Right cardiac atrium (tissue), 5 donors: Measurements from ENCODE around the gene PIPOX. TPM values are rescaled to one million over a fixed set of nuclear protein-coding genes. Genes with fewer than 3 reads are reported as not detected.

Source experiments
- ATAC-seq, 2 donors: fragments of 200-7000 bp; cut with Tn5 transposase; one replicate each; pipeline versions ENCODE4 v1.8.0 to v1.9.1; 2020; ENCODE audit warnings: moderate library complexity in 2 of 2, mild to moderate bottlenecking in 1 of 2
- DNase-seq, 3 donors: peaks; one replicate each; pipeline ENCODE4 v3.0.0-alpha.2; 2020
- H3K27ac ChIP-seq: one replicate; pipeline ENCODE4 v1.5.1; 2013; ENCODE audit warnings: mild to moderate bottlenecking, low read length, control low read depth, moderate library complexity
- H3K27me3 ChIP-seq: one replicate; pipeline ENCODE4 v1.6.1; 2013; ENCODE audit not compliant: control insufficient read depth, insufficient read depth
- H3K4me1 ChIP-seq: one replicate; pipeline ENCODE4 v1.6.1; 2013; ENCODE audit warnings: low read length; ENCODE audit not compliant: control insufficient read depth, insufficient read depth
- H3K4me3 ChIP-seq: one replicate; pipeline ENCODE4 v1.5.1; 2013; ENCODE audit warnings: low read length, control low read depth
- H3K9me3 ChIP-seq: one replicate; pipeline ENCODE4 v1.6.1; 2013; ENCODE audit warnings: low read length; ENCODE audit not compliant: control insufficient read depth
- WGBS: extraction: QIAGEN DNeasy Blood & Tissue Kit; methylation state at CpG from one replicate; pipeline ENCODE4 v1.1.7; 2013; 5-methylcytosine and 5-hydroxymethylcytosine counted together
- intact Hi-C, 4 donors: fragments of 100-400 bp; cut with DNase I; formaldehyde crosslinking; loops; one replicate each; pipeline versions ENCODE4 v1.11.0 to v1.14.0; 2022 to 2023
- polyA plus RNA-seq: library from polyadenylated mRNA; stranded (reverse); fragments of 200-250 nt; gene quantifications from one replicate; pipeline ENCODE4 v1.2.3, GENCODE V29; 2013
- total RNA-seq, 4 donors: library from RNA; stranded (reverse); fragmentation: NEBNext Ultra II Directional; extraction: Animal tissue kit (Norgen Biotek cat#: 25700); gene quantifications; one replicate each; pipeline ENCODE4 v1.2.1, GENCODE V29; 2021
- donor health status: healthy with polysubstance abuse.
- donor health status: DM: no; HTN: yes; CAD: no.
- donor health status: DM: no; HTN: no; CAD: no.
- donor health status: DM: no; HTN: yes; CAD: no; lungs with severe emphysema.
- donor health status: DM: yes; HTN: yes; CAD: no.

The PIPOX gene
- total and polyA plus RNA-seq, 5 donors = 0.45 to 1.4 (median 0.58) TPM

DNA sequence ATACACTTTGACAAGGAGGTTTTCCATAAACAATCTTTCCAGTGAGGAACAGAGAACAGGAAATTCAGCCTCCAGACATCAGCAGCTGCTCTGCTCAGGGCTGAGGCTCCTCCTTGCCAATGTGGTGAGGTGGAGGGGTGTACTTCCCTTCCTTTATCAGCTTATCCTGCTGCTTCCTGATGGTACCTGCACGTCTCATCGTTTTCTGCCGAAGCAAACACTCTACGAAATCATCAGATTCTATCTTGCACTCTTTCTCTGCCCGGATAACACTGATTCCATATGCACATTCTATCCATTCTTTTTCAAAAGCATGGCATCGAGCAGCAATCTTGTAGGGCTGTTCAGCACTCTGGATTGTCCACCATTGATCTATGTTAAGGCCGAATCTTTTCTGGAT lies 21.7 kb upstream of the PIPOX start:
- intact Hi-C loops = no loop called here
- Histone ChIP-seq H3K4me1 (no peaks in the 10 kb centered on the region), H3K27ac (no peak overlapping the region), H3K4me3 (no peak overlapping the region), H3K9me3 (no peaks in the 10 kb centered on the region), H3K27me3 (no peaks in the 10 kb centered on the region)
- DNase-seq (no peak), ATAC-seq (no peak)
- 53% methylated on average over 7 of the region's 7 CpGs for WGBS

DNA sequence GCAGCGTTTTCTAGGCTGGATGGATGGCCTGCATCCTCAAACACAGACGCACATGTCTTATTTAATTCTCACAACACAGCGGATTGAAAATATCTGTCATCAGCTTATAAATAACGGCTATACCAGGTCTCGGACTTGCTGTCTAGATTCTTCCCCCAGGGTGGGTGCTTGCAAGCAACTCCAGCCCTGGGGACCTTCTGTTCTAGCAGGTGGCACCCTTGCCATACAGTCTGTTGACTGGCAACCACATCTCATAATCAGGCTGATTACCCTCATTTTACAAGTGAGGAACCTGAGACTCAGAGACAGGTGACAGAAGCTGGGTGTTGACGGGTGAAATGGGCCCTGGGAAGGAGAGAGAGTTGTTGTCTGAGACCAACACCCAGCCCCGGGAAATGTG lies 20.9 kb upstream of the PIPOX start:
- no peaks in the 10 kb centered on the region for H3K27me3 ChIP-seq
- intact Hi-C loops = no loop called here

DNA sequence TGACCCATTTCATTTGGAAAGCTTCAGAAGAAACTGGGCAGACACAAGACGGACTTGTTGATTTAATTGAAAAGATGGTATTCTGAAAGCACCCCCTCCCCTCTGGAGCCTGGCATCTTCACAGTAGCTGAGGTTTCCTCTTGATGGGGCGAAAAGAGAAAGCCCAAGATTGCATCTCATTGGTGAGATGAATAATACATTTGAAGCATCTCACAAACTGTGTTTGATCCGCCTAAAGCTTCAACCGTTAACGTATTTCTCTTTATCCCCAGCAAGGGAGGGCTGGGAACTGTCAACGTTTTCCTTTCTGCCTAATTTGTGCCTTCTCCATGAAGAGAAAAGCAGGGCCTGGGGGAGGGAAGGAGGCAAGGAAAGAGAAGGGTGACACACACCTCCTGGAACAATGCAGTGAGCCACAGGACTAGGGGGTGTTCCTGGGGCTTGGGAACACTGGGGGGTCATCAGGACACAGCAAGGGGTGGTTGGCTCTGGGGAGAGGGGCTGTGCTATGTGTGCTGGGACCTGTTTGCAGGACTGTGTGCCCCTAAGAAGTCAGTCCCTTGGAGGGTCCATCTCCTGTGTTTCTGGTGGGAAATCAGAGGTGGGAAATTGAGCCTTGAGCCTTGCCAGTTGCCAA lies 18.5 kb upstream of the PIPOX start:
- Histone ChIP-seq H3K4me3 (no peak overlapping the region), H3K9me3 (no peaks in the 10 kb centered on the region), H3K4me1 (no peaks in the 10 kb centered on the region), H3K27me3 (no peaks in the 10 kb centered on the region), H3K27ac (no peak overlapping the region)
- DNase-seq = no peak
- ATAC-seq = no peak
- WGBS = 74% methylated on average over 6 of the region's 6 CpGs
- intact Hi-C loops = no loop called here

More for the DNA sequence above, 20.9 kb upstream of the PIPOX start:
- no peak for DNase-seq
- Histone ChIP-seq H3K27ac (no peak overlapping the region), H3K4me3 (no peak overlapping the region), H3K4me1 (no peaks in the 10 kb centered on the region), H3K9me3 (no peaks in the 10 kb centered on the region)
- 65% methylated on average over 7 of the region's 7 CpGs for WGBS
- no peak for ATAC-seq

DNA sequence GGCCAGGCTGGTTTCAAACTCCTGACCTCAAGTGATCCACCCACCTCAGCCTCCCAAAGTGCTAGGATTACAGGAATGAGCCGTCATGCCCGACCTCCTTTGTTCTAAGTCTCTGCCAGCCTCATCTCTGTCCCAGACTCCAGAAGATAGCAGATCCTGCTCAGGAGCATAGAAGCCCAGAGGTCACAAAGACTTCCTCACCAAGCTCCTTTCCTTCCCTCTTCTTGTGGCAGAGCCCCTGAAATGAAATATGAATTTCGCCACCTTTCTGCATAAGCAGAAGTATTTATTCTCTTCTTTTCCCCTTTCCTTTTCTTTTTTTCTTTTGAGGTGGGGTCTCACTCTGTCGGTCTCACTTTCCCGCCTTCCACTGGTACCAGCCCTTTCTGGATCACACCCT lies 11.5 kb upstream of the PIPOX start:
- Histone ChIP-seq H3K4me3 (no peak overlapping the region), H3K27me3 (peaks cover 3% of the 10 kb centered on the region), H3K9me3 (peaks cover 2% of the 10 kb centered on the region), H3K4me1 (no peaks in the 10 kb centered on the region), H3K27ac (no peak overlapping the region)
- intact Hi-C loops = no loop called here
- WGBS = 43% methylated on average over 5 of the region's 5 CpGs
- ATAC-seq (no peak), DNase-seq (no peak)

DNA sequence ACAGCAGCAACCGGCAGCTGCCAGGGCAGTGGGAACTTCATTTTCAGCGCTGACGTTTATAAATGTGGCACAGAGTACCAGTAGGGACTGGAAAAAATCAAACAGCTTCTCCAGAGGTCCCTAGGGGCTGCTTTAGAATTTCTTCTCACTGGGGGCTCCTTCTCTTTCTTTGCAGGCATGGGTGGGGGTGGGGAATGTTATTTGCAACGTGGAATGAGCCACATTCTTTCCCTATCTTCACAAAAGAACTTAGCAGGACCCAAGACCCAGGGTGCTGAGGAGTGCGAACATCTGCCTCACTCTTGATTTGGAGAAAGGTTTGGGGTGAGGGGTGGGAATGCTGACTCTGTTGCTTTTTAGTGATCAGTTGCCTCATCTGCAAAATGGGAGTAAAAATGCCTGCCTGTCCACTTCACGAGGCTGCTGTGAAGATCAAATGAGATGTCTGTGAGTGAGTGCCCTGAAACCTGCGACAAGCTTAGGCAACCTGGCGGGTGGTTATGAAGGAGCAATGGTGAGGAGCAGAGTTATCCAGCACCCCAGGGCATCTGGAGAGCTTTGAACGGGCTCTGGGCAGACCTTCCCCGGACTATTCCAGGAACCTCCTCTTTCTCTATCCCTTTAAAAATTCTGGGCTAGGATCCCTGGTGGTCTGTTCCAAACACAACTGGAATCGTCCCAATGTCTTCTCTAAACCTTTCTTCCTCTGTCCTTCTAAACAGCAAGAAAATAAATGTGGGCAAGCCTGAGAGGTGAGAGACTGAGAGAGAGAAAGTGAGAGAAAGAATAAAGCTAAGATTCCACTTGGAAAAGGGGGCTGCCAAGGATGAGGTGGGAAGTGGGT lies 10.7 kb upstream of the PIPOX start:
- no peak for DNase-seq
- Histone ChIP-seq H3K4me3 (no peak overlapping the region), H3K27ac (no peak overlapping the region), H3K9me3 (peaks cover 2% of the 10 kb centered on the region), H3K4me1 (no peaks in the 10 kb centered on the region), H3K27me3 (peaks cover 3% of the 10 kb centered on the region)
- no peak for ATAC-seq
- 31% methylated on average over 11 of the region's 11 CpGs for WGBS
- intact Hi-C loops = no loop called here

DNA sequence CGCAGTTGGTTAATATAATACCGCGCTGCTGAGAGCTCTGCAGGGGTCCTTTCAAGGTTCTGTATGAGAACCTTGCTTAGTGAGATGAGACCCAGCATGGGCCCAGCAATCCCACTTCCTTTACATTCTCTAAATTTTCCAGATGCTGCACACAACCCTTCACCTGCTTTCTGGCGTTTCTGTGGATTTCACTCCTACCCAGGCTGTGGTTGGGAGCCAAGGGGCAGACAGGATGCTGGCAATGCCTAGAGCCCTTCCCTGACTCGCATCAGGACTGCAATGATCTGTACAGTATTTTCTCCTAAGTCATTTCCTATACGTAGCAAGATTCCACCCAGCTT lies 10.1 kb upstream of the PIPOX start:
- WGBS = 28% methylated on average over 6 of the region's 6 CpGs
- Histone ChIP-seq H3K9me3 (peaks cover 2% of the 10 kb centered on the region), H3K4me3 (no peak overlapping the region), H3K27me3 (peaks cover 3% of the 10 kb centered on the region), H3K27ac (no peak overlapping the region), H3K4me1 (no peaks in the 10 kb centered on the region)
- DNase-seq (no peak), ATAC-seq (no peak)
- intact Hi-C loops = no loop called here

DNA sequence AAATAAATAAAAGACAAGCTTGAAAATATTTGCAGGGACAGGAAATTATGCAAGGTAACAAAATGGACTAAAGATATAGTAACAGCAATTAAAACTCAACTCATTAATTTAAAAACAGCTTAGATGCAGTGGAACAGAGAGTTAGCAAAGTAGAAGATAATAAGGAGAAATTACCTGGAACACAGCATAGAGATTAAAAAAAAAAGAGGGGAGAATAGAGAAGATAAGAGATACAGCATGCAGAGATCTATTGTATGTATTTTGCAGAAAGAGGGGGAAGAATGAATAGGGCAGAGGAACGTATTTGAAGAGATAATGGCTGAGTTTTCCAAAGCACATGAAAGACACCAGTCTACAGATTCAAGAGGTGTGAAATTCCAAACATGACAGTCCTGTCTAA lies 8.4 kb upstream of the PIPOX start:
- Histone ChIP-seq H3K9me3 (peaks cover 2% of the 10 kb centered on the region), H3K4me3 (no peak overlapping the region), H3K27ac (no peak overlapping the region), H3K4me1 (no peaks in the 10 kb centered on the region), H3K27me3 (peaks cover 3% of the 10 kb centered on the region)
- 39% methylated on average over 1 of the region's 1 CpG for WGBS
- DNase-seq (no peak), ATAC-seq (no peak)
- intact Hi-C loops = no loop called here

DNA sequence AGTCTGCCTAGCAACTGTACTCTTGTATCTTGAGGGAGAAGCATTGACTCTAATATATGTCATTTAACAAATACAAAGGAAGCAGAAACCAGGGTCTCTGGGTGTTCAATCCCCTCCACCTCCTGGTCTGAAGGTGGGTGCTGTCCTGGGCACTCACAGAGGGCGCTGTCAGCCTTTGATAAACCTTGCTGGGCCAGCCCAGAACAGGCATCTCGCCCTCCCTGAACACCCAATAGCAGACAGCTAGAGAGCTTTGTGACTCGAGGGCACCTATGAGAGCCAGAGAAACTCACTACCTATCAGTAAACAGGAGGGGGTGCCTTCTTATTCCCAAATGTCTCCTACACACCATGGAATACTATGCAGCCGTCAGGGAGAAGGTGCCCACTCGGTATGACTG lies 6.4 kb upstream of the PIPOX start:
- peaks cover 3% of the 10 kb centered on the region for H3K27me3 ChIP-seq
- ATAC-seq = no peak
- DNase-seq = no peak
- intact Hi-C loops = no loop called here
- no peaks in the 10 kb centered on the region for H3K4me1 ChIP-seq
- peaks cover 2% of the 10 kb centered on the region for H3K9me3 ChIP-seq
- WGBS = 85% methylated on average over 5 of the region's 5 CpGs
- H3K4me3 ChIP-seq = no peak overlapping the region
- H3K27ac ChIP-seq = no peak overlapping the region

DNA sequence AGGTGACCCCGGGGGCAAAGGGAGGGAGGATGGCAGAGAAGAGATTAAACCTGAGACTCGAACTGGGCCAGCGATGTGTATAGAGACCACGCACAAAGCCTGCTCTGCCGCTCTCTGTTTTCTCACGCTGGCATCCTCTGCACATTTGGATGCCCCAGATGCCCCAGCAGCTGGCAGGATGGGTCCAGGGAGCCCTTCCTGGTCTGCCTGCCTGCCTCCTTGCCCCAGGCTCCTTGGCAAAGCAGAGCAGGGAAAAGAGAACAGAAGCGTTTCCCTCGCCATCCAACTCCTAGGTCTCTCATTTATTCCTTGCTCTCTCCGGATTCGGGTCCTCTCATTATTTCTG lies 5.2 kb upstream of the PIPOX start:
- H3K4me3 ChIP-seq = no peak overlapping the region
- peaks cover 2% of the 10 kb centered on the region for H3K9me3 ChIP-seq
- peaks cover 3% of the 10 kb centered on the region for H3K27me3 ChIP-seq
- H3K4me1 ChIP-seq = no peaks in the 10 kb centered on the region
- DNase-seq = no peak
- H3K27ac ChIP-seq = no peak overlapping the region
- intact Hi-C loops = no loop called here
- 72% methylated on average over 10 of the region's 10 CpGs for WGBS
- no peak for ATAC-seq

DNA sequence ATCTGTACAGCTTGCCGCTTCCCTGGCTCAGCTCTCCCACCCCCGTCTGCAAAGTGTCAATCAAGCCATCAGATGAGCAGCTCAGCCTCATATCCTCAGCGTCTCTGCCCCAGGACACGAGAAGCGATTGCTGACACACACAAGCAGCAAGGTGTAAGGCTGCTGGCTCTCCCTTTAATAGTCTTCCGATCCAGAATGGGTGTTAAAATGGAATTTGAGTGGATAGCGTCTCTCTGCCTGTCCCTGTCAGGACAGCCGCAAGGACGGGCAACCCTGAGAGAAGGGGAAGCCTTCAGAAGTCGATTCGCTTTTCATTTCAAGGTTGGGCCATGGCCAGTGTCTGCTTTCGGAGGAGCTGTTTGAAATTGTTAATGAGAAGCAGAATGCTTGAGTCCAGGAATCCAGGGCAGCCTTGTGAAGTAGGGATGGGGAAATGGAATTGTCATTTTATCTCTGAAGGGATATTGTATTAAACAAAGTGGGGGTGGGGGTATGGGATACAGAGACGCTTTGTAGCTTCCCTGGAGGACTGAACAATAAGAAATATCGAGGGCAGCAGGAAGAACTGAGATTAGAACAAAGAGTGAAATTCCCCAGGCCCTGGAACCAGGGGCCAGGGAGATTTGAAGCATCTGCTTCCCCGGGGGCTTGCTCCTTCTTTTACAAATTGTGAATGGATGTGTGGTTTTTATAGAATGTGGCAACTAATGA lies 4.7 kb upstream of the PIPOX start:
- WGBS = 19% methylated on average over 15 of the region's 15 CpGs

More for the DNA sequence above, 4.7 kb upstream of the PIPOX start:
- H3K4me1 ChIP-seq = peaks cover 4% of the 10 kb centered on the region
- H3K27ac ChIP-seq = no peak overlapping the region
- H3K4me3 ChIP-seq = no peak overlapping the region
- H3K9me3 ChIP-seq = peaks cover 2% of the 10 kb centered on the region
- intact Hi-C loops = no loop called here
- ATAC-seq (no peak), DNase-seq (no peak)
- H3K27me3 ChIP-seq = peaks cover 3% of the 10 kb centered on the region
